T-helper 22 cell (primary cell): ENCODE data around the gene ATP6V1G3.
"Not testable (repeated sequence)": the region's sequence is repeated elsewhere in the genome, so short reads cannot be mapped to it uniquely, and the experiment has no call there.

Experiments used
- DNase-seq: peaks from one replicate; pipeline ENCODE4 v3.0.0-alpha.2; 2020; ENCODE audit warnings: low read depth

ATP6V1G3 gene

DNA sequence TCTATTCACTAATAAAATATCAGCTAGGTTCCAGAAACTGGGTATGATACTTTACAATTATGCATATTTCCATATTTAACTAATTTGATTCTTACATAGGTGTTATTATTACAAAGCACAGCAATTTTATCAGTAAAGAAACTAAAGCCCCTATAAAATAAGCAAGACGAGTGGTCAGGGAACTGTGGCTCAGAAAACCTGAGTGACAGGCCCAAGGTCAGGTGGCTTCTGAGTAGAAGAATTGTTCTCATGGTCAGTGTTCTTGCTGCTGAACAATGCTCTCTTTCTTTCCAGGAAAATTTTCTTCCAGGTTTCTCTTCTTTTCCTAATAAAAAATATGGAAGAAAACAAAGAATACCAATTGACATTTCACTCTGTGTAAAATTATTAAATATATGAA is 2.2 kb upstream of the ATP6V1G3 start:
- no peak for DNase-seq

DNA sequence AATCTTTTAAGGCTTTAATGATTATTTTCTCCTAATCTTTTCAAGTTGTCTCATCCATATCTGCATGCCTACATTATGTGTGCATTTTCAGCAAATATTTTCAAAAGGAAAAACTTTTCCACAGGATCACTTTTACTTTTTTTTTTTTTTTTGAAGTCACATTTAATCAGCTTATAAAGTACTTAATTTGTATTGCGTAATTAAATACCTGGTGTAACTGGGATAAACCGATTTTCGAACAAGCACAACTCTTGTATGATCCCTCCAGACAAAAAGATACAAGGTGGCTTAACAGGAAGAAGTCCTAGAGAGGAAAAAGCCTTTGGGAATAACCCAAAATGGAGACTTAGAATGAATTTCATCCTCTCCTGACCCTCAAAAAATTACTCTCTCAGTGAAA is 1.3 kb upstream of the ATP6V1G3 start:
- DNase-seq, result no peak

DNA sequence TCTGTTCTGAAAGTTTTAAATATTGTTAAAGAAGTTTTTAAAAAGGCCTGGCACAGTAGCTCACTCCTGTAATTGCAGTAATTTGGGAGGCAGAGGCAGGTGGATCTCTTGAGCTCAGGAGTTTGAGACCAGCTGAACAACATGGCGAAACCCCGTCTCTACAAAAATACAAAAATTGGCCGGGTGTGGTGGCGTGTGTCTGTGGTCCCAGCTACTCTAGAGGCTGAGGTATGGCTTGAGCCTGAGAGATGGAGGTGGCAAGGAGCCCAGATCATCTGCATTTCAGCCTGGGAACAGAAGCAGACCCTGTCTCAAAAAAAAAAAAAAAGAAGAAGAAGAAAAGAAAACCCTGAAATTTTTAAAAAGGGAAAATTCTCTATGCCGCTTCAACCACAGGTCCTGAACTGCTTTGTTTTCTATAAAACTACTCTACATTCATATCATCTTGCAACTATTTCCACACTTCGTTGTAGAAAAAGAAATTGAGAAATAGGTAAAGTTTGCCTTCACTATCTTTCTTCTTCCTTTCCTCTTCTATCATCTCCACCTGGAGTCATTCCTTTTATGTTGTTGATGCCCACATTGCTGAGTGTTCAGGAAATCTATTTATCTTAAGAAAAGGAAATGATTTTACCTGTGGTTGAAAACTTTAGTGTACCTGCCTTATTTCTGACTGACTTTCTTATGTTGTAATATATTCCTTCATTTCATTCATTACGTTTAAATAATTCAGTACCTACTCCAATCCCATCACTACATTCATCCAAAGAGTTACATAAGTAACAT is 1.7 kb downstream of the ATP6V1G3 start:
- DNase-seq, result no peak

DNA sequence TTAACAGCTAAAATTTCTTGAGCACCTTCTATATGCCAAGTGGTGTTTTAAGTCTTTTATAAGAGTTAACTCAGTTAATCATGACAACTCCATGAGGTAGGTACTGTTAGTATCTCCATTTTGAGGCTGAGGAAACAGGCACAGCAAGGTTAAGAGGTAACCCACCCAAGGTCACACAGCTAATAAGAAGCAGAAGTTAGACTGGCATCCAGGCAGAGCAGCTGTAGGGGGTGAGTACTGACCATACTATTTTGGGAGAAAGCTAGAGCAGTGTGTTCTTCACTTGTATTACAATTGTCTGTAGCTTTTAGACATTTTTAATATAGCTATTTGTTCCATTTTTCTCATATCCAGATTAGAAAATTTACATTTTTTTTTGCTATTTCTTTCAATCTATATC is 4.8 kb downstream of the ATP6V1G3 start:
- DNase-seq, result no peak

DNA sequence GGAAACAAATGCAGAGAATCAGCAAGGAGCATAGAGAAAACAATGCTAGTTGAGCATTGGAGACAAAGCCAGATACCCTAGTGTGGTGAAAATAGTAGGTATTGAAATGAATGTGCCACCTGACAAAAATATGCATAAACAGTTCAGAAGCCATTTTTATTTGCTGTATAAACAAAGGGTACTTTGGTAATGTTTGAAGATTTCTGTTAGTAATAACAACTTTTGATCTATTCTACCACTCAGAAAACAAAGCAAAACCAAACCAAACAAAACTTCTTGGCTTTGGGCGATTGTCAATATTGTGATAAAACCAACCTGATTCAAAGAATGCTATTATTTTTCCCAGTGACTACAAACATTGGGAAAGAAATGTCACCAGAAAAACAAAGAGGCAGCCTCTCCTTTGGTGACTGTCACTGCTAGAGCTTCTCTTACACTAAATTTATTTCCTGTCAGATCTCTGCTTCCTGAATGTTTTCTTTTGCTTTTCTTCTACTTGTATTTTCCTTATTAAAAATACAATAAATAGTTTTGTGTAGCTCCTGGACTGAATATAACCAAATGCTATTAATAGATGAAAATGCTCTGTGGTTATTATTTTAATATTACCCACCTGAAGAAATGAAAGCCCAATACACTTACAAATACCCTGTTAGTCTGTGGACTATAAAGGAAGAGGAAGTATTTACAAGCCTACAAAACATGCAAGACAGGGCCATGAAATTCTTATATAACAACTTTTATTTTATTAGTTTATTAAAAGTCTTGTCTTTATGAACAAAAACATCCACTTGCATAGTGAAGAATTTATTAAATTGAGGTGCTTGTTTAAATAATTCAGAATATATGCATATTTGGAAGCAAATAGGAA is 5.7 kb downstream of the ATP6V1G3 start:
- DNase-seq, result no peak

DNA sequence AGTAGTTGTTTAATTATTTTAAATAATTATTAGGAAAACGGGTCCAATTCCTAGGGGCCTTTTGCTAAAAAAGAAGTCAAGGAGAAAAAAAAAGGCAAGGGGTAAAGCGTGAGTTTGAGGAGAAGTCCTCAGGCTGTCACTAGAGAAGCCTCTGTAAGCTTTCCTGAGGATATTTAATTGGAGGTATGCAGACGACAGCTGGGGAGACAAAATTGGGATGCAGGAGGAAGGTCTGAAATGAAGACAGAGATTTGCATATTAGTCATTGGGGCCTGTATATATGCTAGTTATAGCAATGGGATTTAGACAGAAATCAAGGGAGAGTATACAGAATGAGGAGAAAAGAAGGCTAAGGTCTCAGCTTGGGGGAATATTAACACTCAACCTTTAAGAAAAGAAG is 8.6 kb downstream of the ATP6V1G3 start:
- DNase-seq, result no peak

DNA sequence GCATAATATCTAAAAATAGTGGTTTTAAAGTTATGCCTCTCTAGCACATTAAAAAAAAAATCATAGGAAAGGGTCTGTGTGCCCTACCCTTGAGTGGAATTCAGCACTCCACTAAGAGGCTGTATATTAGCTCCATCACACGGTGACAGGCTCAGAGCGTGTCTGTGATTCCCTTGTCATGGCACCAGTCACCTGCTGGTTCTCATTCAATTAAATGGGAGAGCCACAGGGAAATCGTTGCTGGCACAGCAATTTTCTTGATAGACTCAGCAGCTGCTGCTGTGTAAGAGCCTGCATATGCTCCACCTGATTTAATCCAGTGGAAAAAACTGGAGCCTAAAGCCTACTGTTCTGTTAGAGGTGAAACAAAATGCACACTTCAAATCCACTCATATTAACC is 9.5 kb downstream of the ATP6V1G3 start:
- DNase-seq, result no peak

DNA sequence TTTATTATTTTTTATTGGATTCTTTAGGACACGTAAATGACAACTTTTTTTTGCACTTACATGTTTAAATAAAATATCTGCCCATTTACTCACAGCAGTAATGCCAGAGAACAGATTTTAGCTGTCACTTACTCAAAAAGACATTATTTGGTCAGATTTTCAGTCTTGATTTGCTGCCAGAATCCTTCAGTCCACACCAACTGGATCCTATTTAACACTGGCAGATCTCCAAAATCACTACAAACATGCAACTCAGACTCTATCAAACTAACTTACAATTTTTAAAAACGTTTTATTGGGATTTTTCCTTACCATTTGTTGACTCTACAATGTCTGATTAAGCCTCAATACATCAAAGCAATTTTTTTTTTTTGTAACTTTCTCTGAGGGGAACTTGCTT is 11.1 kb downstream of the ATP6V1G3 start:
- DNase-seq, result no peak

DNA sequence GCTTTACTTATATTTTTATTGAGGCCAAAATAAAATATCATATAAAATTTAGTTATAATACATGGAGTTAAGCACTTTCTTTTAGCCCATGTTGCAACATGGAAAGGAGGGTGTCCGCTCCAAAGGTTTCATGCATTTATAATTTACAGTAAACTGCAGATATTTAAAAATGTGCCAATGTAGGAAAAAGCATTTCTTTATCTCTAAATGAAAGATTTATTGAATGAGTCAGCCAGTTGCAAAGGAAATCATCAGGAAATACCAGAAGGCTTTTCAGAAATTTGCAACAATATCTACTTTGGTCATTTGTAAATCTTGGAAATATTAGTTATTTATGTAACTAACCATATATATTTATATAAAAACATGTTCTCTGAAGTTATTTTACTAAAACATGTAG is 12.1 kb downstream of the ATP6V1G3 start:
- no peak for DNase-seq

DNA sequence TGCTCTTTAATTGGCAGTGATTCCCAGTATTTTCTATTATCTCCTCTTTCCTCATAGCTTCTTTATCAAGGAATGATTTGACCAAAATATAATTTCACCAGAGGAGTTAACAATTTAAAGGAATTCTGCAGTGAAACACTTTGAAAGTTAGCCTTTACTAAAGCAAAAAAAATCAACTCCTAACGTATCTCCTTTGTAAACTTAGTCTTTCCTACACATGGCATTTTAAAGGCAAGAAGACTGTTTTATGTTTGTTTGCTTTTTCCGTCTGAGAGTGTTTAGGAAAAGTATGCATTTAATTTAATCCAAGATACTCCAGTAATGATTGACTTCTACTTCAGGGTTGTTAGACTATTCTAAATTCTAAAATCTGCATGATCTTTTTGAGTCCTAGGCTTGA is 15.9 kb downstream of the ATP6V1G3 start:
- DNase-seq, result no peak

DNA sequence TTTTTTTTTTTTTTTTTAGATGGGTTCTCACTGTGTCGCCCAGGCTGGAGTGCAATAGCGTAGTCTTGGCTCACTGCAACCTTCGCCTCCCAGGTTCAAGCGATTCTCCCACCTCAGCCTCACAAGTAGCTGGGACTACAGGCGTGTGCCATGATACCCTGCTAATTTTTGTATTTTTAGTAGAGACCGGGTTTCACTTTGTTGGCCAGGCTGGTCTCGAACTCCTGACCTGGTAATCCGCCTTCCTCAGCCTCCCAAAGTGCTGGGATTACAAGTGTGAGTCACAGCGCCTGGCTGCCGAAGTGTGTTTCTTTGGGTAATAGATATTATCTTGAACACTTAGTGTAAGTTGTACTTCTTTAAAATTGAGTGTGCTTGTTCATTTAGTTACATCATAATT is 16.4 kb downstream of the ATP6V1G3 start:
- not testable (repeated sequence) for DNase-seq

DNA sequence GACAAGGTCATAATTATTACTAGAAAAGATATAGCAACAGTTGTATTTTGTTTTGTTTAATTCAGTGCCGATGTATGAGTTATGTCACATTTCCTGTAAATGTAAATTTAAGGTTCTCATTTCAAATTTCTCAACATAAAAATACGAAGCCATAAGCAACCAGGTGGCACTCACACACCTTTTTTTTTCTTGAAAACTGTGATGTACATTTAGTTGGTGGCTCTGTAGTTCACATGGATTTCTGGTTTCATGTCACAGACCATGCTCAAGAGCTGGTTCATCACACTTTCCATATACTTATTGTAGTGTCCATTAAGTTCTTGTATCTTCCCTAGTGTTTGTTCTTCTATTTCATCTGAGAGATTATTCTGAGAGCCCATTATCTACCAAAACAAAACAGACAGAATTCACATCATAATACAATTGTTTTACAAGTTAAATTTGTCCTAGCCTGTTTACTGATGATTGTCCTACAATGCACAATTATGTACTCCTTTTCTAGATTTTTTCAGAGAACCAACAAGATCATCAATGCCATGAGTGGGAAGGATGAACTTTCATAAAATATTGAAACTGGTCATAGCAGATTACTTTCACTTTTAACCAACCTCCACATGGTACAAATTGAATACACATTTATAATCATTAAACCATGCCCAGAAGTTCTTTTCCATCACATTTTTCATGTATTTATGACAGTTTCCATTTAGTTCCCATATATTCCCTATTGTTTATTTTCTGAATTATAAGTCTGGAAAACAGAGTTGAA is 17.1 kb downstream of the ATP6V1G3 start:
- DNase-seq, result no peak

DNA sequence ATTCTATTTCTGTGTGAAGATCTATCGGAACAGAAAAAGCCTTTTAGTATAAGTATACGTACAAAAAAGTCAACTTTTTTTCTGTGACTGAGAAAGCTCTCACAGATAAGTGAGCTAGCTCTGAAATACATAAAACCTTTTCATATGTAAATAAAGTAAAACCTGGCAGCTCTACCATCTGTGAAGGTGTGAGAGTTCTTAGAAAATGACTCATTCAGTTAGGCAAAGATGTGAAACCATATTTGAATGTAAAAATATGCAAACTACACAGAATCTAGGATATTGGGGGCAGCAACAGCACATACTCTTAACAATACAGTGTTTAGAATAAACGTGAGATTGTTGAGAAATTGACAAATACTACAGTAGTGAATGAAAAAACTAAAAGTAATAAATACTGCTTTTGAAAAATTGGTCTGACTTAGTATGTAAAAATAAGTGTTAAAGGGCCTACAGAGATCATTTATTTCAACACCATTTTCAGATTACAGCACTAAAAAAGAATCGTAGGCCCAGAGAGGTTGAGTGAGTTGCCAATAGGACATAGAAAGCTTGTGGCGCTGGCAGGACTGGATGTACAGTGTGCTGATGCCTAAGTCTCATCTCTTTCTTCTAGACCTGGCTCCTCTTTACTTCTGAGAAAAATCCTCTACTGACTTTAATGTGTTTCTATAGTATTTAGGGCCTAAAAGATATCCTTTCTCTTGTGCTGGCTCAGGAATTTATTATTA is 19.8 kb downstream of the ATP6V1G3 start:
- DNase-seq, result no peak

DNA sequence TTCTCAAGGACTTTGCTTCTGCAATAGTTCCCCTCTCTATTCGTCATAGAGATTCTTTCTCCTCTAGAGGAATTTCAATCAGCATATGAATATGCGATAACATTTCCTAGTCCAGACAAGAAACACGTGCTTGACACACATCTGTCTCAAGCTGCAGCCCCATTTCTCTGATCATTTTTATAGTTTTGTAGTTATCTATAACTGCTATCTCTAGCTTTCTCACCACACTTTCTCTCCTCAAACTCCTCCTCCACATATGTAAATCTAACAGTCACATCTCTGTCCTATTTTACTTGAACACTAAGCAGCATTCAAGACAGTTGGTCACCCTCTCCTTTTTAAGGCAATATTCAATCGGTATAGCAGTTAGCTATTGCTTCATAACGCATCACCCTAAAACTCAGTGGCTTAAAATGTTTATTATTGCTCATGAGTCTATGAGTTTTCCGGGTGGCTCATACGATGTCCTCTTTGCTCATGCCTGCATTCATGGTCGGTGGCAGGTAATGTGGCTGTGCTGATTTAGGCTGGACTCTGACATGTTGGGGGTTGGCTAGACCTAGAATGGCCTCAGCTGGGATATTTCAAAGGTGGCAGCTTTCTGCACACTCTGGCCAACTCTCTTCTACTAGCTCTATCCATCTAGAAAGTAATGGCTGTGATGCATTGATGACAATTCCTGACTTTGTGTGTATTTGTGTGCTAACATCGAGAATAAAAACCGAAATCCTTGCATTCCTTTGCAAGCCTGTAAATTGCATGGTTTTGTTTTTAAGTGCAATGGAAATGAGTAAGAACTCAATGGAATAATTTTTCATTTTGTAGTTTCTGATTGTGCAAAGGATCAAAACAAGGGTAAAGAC is 20.6 kb downstream of the ATP6V1G3 start:
- no peak for DNase-seq

DNA sequence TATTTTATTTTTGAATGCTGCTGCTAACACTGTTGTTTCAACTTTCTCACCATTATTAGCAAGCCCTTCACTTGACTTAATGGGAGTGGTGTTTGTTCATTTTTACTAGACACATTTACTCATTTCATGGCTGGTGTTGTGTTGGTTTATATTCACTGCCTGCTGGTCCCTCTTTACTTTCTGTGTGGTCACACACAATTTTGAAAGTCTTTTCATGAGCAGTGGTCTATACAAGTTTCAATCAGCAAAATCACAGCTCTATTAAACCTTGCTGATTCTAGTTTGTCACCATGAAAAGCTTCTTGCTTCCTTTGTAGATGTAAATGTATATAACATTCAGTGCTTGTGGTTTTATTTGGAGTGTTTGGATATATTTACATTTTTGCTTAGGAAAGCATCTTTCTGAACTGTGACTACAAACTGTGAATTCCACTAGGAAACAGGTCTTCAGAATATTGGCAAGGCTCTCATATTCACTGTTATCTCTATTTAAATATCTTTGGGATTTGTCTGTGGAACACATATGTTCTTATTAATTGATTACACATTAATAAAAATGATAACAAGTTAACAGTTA is 22.8 kb downstream of the ATP6V1G3 start:
- DNase-seq, result no peak

DNA sequence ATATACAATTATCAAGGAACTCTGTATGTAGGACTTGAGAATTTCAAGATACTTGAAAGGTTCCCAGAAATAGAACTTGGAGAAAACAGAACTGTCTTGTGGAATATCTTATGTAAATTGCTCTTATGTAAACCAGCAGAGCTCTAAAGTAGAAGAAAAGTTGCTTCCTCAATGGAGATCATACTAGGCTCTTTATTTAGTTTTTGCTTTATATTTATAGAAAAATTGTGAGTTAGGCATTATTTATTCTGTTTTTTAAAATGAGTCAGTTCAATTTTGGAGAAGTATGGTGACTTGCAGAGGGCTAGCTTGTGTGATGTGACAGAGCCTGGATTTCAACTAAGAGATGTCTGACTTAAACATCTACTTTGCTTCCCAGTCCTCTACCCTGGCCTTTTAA is 40.4 kb downstream of the ATP6V1G3 start:
- DNase-seq, result no peak

DNA sequence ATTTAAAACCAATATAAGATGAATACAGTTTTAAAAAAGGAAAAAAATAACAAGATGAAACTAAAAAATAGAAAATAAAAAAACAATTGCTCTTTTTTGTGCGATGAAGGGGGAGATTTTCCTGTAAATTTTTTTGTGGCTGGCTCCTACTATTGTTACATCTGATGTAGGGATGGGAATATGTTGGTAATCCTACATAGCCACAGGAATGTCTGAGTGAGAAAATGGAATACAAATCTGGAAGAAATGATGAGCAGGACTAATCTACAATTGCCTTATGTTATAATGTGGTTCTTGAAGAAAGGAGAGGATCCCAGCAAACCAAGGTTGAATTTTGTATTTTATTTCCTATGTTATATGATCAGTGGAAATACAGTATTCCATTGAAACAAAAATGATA is 40.9 kb downstream of the ATP6V1G3 start:
- no peak for DNase-seq

DNA sequence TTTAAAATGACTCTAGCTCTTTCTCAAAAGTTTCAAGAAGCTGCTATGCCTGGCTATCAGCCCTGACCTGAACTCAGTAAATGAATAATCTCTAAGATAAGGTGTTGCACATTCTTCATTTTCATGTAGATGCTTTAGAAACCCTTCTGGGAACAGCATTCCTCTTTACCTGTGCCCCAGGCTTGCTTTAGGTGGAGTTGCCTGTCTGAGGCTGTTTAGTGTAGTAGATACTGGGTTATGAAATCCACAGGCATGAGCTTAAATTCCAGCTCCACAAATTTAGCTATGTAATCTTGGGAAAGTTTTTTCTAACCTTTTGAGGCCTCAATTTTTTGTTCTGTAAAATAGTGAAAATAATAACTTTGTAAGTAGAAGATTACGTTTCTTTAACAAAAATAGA is 41.6 kb downstream of the ATP6V1G3 start:
- no peak for DNase-seq

DNA sequence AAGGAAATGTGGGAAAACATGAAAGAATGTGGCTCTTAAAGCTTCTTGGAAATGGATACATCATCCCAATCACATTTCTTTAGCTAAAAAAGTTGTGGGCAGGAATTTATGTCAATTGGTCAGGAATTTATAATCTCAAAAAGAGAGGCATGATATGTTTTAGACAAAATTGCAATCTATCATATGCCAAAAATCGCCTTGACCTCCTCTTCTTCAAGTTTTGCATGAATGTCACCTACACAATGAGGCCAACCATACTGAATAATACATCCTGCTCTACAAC is 42.4 kb downstream of the ATP6V1G3 start:
- no peak for DNase-seq

DNA sequence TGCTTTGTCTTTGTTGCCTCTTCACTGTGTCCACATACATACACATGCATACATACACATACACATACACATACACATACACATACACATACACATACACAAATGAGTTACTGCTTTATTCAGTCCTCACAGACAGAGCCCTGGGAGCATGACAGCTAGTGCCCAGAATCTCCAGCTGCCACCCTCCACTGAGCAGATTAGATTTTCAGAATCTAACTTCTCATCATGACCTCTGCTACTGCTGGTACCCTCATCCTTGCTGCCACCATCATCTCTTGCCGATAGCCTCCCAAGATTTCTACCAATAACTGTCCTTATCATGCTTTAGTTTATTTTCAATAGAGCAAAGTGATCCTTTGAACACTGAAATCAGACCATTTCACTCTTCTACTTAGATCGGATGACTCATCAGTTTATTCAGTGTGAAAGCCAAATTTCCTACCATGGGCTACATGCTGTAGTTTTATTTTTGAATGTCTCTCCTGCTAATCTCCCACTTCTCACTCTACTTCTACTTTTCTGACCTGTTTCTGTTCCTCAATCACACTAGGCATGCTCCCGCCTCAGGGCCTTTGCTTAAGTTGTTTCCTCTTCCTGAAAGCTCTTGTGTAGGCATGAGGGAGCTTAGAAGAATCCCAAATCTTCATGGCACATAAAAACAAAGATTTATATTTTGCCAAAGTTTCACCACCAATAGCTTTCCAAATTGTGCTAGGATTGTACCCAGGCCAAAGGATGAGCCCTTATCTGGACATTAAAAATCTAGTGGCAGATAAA is 43.0 kb downstream of the ATP6V1G3 start:
- DNase-seq, result no peak
